ENCODE measurements around the gene RBM8A. TPM values are rescaled to one million over a fixed set of nuclear protein-coding genes. Genes with fewer than 3 reads are reported as not detected.

The RBM8A gene
- polyA plus RNA-seq (ENCODE audit: insufficient read length in 10 of 10), result 100 to 1,000 TPM; 113 to 144 (median 122) TPM
- long read RNA-seq, donor 1, full-length matches to known transcripts, result 54 of 65 reads
- long read RNA-seq, donor 1, partial matches to known transcripts, result 6 of 65 reads
- long read RNA-seq, donor 1, other reads (novel, unspliced or antisense), result 5 of 65 reads
- long read RNA-seq, donor 2, full-length matches to known transcripts, result 36 of 43 reads
- long read RNA-seq, donor 2, partial matches to known transcripts, result 0 of 43 reads
- long read RNA-seq, donor 2, other reads (novel, unspliced or antisense), result 7 of 43 reads
- long read RNA-seq, donor 3, result 0 reads
- long read RNA-seq, donor 4, full-length matches to known transcripts, result 26 of 26 reads
- long read RNA-seq, donor 4, partial matches to known transcripts, result 0 of 26 reads
- long read RNA-seq, donor 4, other reads (novel, unspliced or antisense), result 0 of 26 reads
- long read RNA-seq, donor 5, full-length matches to known transcripts, result 50 of 69 reads
- long read RNA-seq, donor 5, partial matches to known transcripts, result 13 of 69 reads
- long read RNA-seq, donor 5, other reads (novel, unspliced or antisense), result 6 of 69 reads
- long read RNA-seq, donor 6, full-length matches to known transcripts, result 43 of 71 reads
- long read RNA-seq, donor 6, partial matches to known transcripts, result 5 of 71 reads
- long read RNA-seq, donor 6, other reads (novel, unspliced or antisense), result 23 of 71 reads
- long read RNA-seq, donor 7, full-length matches to known transcripts, result 23 of 28 reads
- long read RNA-seq, donor 7, partial matches to known transcripts, result 0 of 28 reads
- long read RNA-seq, donor 7, other reads (novel, unspliced or antisense), result 5 of 28 reads
- long read RNA-seq, donor 8, full-length matches to known transcripts, result 43 of 56 reads
- long read RNA-seq, donor 8, partial matches to known transcripts, result 5 of 56 reads
- long read RNA-seq, donor 8, other reads (novel, unspliced or antisense), result 8 of 56 reads
- long read RNA-seq, donor 9, full-length matches to known transcripts, result 6 of 6 reads
- long read RNA-seq, donor 9, partial matches to known transcripts, result 0 of 6 reads
- long read RNA-seq, donor 9, other reads (novel, unspliced or antisense), result 0 of 6 reads

DNA sequence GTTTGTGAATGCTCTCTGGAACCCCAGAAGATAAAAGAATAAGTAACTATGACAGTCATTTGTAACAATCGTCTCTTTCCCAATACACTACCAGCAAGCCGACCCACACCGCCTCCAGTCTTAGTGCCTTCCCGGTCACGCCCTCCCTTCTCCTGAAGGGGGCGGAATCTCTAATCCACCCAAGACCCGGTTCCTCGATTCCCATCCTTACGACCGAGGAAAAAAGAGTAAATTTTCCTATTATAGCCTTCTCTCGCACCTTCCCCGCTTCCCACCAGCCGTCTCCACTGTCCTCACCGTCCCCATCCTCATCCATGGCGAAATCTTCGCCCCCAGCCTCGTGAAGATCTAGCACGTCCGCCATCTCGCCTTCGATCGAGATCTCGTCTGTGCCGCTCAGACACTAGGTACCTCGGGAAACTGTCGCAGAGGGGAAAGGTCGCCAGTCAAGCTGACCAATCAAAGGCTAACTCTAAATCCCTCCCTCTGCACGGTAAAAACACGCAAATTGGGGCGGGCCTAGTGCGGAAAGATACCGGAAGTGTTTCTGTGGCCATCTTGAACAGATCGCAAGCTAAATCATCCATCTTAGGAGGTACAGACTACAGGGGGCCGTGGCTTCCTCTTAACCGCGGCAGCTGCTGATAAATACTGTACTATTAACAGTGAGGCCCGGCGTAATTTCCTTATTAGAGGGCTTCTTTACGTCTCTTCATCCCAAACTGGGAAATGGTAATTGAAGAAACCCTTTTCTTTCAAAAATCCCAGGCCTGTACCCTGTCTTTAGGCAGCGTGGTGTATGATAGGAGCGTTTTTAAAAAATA, at the start of gene RBM8A:
Gene RBM8A, minus strand, starts transcription at position 422 of the 824 bp plus-strand sequence. Its CDS starts 58 bp downstream, at position 364.
- DNase-seq, result peak; percentile 98 to 99 (median 99)

GRCh38 chr1:145977016-145977415, 49.7 kb upstream of the RBM8A start:
- DNase-seq, result no peak

- DNase-seq, result peak in 1 of 3 donors; percentile 12
Measured at GRCh38 chr1:145975216-145975615, 47.9 kb upstream of the RBM8A start.

DNA sequence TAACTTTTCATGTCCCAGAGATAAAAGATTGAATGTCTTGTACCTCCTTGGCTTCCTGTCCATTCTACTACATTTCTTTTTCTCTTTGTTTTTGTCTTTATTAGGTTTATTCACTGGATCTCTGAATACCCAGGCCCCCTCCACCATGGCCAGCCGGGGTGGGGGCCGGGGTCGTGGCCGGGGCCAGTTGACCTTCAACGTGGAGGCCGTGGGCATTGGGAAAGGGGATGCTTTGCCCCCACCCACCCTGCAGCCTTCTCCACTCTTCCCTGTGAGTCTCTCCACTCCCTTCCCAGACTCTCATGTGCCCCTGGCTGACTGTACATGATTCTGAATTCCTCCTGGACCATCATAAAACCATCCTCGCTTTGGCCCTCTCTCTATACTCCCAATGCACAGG, 47.4 kb upstream of the RBM8A start:
- no peak for DNase-seq

DNA sequence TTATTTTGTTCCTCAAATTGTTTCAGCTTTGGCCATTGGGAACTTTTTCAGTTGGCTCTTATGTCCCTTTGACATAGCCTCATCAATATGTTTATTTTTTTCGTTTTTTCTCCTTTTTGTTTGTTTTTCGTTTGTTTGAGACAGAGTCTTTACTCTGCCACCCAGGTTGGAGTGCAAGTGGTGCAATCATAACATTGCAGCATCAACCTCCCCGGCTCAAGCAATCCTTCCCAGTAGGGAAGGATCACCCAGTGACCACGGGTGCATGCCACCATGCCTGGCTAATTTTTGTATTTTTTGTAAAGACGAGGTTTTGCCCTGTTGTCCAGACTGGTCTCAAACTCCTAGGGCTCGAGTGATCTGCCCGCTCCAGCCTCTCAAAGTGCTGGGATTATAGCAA, 45.3 kb upstream of the RBM8A start:
- DNase-seq, result no peak

GRCh38 chr1:145967288-145967687, 40.0 kb upstream of the RBM8A start:
- DNase-seq, result no peak

GRCh38 chr1:145965119-145965744, 37.9 kb upstream of the RBM8A start:
- DNase-seq, result no peak

DNA sequence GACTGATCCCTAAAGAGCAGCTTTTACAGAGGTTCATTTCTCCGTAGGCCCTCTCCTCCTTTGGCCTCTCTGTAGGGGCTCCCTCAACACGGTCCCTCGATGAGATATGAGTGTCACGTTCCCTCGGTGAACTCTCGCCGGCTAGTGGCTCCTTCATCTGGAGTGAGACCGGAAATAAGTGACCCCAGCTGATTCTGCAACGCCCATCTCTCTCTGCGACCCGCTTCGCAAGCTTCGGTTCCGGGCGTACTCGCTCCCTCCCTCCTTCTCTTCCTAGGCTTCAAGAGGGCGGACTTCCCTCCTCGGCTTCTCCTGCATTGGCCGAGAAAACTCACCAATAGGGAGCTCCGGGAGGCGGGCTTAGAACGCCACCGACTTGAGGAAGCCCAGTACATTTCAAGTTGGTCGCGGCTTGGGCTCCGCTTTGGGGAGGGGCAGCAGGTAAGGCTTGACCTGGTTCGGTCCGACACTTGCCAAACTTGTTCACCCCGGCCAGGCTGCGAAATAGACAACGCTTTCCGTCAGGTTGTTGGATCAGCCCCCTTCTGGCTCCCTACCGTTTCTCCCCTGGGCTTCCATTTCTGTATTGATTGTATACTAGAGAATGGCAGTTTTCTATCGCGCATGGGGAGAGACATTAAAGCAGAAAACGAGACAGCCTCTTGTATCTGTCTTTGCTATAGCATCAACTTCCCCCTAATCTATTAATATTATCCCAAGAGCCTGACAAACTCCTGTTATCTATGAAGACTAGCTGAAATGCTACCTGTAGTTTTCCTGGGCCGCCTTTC, 37.2 kb upstream of the RBM8A start, which contains the start of the genes ANKRD34A and POLR3GL:
Gene ANKRD34A, minus strand, starts transcription at position 248 of the 791 bp plus-strand sequence. CDS start 2,816 bp downstream, outside the sequence.
Gene POLR3GL, plus strand, starts transcription at position 363 of the 791 bp plus-strand sequence. CDS start 10,176 bp downstream, outside the sequence.
- DNase-seq, result peak; percentile 94 to 98 (median 94)

GRCh38 chr1:145963265-145964019, 36.2 kb upstream of the RBM8A start:
- no peak for DNase-seq

- DNase-seq, result peak in 1 of 3 donors; percentile 63
Measured at GRCh38 chr1:145962157-145963102, 35.1 kb upstream of the RBM8A start.

- peak in 1 of 3 donors; percentile 73 for DNase-seq
Measured at GRCh38 chr1:145961425-145962156, 34.3 kb upstream of the RBM8A start.

DNA sequence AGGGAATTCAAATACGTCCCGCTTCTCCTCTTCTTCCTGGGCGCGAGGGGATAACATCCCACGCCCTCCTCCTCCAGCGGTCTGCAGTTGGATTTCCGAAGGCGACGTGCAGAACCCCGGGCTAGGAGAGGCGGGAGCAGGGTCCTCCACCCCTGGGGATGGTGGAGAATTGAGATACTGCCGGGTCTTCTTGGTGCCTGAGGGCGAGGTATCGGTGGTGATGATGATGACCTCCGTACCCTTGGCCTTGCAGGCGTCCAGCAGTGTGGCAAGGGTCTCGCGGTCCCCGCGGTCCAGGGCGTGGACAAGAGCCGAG, 33.8 kb upstream of the RBM8A start:
- no peak for DNase-seq

DNA sequence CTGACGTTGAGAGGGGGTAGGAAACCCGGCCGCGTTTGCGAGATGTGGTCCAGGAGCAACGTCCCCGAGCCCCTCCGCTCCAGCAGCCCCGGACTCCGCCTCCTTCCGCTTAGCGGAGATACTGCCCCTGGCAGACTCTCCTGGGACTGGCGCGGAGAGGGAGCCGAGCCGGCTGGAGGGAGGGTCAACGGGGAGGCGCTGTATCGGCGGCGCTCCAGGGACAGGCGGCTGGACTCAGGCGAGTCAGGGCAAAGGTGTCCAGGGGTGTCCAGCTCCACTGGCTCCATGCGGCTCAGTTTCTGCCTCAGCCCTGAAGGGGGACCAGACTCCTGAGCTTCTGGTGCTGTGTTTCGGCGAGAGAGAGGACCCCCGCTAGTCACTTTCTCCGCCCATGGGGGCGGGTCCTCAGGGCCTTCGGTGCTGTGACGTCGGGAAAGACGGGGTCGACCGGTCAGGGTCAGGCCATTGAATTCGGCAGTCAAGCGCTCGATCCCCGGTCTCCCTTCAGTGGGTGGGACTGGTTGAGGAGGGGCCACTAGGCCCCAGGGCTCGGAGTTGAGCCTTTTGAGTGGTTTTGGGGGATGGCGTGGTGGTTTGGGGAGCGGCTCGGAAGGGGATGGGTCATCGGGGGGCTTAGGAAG, 33.3 kb upstream of the RBM8A start:
- peak in 2 of 3 donors; percentile 83 to 93 for DNase-seq

DNA sequence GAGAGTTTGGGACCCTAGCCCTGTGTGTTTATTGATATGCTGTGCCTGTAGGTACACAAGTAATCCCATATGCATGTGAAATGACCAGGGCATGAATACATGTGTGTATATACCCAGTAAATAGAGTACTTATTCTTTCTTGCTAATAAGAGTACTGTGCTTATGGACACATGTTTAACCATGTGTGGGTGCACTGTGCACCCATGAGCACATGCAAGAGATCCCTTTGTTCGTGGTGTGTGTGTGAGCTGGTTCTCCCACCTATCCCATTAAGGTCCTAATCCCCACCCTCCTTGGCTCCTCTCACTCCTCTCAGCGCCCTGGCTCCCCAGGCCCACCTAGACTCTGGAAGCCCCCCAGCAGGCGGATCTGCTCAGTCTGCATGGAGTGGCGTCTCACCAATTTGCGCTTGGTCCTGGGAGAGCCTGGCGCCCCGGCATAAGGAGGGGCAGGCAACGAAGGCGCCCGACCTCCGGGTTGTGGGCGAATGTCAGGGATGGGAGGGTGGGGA, 32.7 kb upstream of the RBM8A start:
- peak in 1 of 3 donors; percentile 51 for DNase-seq

DNA sequence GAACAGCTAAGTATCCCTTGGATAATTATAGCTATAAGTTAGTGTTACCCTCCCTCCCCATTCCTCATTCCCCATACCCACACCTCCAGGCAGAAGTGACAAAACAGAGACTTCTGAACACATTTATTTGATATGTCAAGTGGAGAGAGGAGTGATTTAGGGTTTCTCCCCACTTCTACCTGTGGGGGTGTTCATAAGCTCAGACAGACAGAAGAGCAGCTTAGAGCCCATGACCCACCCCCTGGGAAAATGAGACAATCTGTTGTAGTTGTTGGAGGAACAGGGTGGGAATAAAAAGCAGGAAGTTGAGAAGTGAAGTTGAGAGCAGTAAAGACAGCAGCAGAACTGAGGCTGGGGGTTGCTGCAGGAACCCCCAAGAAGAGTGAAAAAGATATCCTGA, 32.0 kb upstream of the RBM8A start:
- no peak for DNase-seq

DNA sequence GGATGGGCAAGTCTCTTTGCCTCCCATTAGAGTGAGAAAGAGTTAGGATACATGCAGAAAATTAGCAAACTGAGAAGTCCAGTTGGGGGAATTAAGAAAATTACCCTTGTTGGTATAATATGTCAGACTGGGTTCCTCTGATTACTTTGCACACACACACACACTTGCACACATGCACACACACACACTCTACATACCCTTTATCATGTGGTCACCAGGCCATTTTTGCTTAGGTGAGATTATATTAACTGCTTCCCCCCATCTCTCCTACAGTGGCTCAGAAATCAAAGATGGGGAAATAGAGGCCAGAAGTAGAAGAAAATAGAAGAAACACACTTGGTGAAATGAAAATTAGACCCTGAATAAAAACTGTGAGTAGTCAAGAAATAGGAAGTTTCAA, 31.4 kb upstream of the RBM8A start:
- DNase-seq, result no peak
